CD14-positive monocyte (primary cell): ENCODE data around the gene AAR2. TPM values are rescaled to one million over a fixed set of nuclear protein-coding genes. Genes with fewer than 3 reads are reported as not detected.

Source experiments
- DNase-seq, 3 donors: peaks; one replicate each; pipeline ENCODE4 v3.0.0-alpha.2; 2011 to 2022
- H2AFZ ChIP-seq: 2 replicates; pipeline ENCODE4 v1.6.0; 2012; ENCODE audit warnings: mild to moderate bottlenecking, low read depth, low read length, inconsistent platforms; ENCODE audit not compliant: insufficient read depth, poor library complexity, severe bottlenecking
- H3K27ac ChIP-seq, 2 donors: 1 replicate in 1 of 2; 2 replicates in 1 of 2; pipeline ENCODE4 v1.5.1; 2012 to 2013; ENCODE audit warnings: low read length in 2 of 2, control low read depth in 1 of 2, inconsistent platforms in 1 of 2, low read depth in 1 of 2, mild to moderate bottlenecking in 1 of 2
- H3K27me3 ChIP-seq, 2 donors: one replicate each; pipeline versions ENCODE4 v1.6.0 to v1.6.1; 2011 to 2013; ENCODE audit warnings: low read length in 2 of 2; ENCODE audit not compliant: control insufficient read depth in 2 of 2, insufficient read depth in 2 of 2
- H3K36me3 ChIP-seq, 2 donors: replicated peaks in 1 of 2; 1 replicate in 1 of 2; 2 replicates in 1 of 2; pipeline versions ENCODE4 v1.5.1 to v1.6.1; 2012 to 2013; ENCODE audit warnings: low read length in 2 of 2, control low read depth in 1 of 2, inconsistent platforms in 1 of 2, mild to moderate bottlenecking in 1 of 2; ENCODE audit not compliant: insufficient read depth in 2 of 2, control insufficient read depth in 1 of 2
- H3K4me1 ChIP-seq, 2 donors: 1 replicate in 1 of 2; 2 replicates in 1 of 2; pipeline versions ENCODE4 v1.5.1 to v1.6.1; 2012 to 2013; ENCODE audit warnings: low read length in 2 of 2, control low read depth in 1 of 2, inconsistent platforms in 1 of 2, mild to moderate bottlenecking in 1 of 2, moderate library complexity in 1 of 2; ENCODE audit not compliant: insufficient read depth in 2 of 2, control insufficient read depth in 1 of 2
- H3K4me2 ChIP-seq: replicated peaks from 2 replicates; pipeline ENCODE3; 2012; ENCODE audit warnings: low read length, moderate library complexity, mild to moderate bottlenecking; ENCODE audit not compliant: poor library complexity, severe bottlenecking; ENCODE audit errors: extremely low read depth
- H3K4me3 ChIP-seq, 3 experiments: fragments of 200-600 bp in 1 of 3; sonication (generic) in 1 of 3; replicated peaks in 1 of 3; 1 replicate in 2 of 3; 2 replicates in 1 of 3; pipeline ENCODE4 v1.5.1; 2011 to 2013; ENCODE audit warnings: low read length in 3 of 3, mild to moderate bottlenecking in 3 of 3, control low read depth in 2 of 3, low read depth in 2 of 3, inconsistent platforms in 1 of 3, moderate library complexity in 1 of 3
- H3K79me2 ChIP-seq: 2 replicates; pipeline ENCODE4 v1.6.0; 2012; ENCODE audit warnings: mild to moderate bottlenecking, control low read depth, inconsistent platforms, low read length, moderate library complexity; ENCODE audit not compliant: insufficient read depth
- H3K9ac ChIP-seq: 2 replicates; pipeline ENCODE4 v1.6.0; 2017; ENCODE audit warnings: low read length, mild to moderate bottlenecking; ENCODE audit not compliant: insufficient read depth, poor library complexity, severe bottlenecking
- H3K9me3 ChIP-seq, 2 donors: replicated peaks in 1 of 2; 1 replicate in 1 of 2; 2 replicates in 1 of 2; pipeline versions ENCODE4 v1.5.1 to v1.6.1; 2012 to 2013; ENCODE audit warnings: low read length in 2 of 2, control low read depth in 1 of 2; ENCODE audit not compliant: control insufficient read depth in 1 of 2, insufficient read depth in 1 of 2
- H4K20me1 ChIP-seq: 2 replicates; pipeline ENCODE4 v1.6.0; 2012; ENCODE audit warnings: mild to moderate bottlenecking, low read length, control low read depth, moderate library complexity; ENCODE audit not compliant: insufficient read depth
- H3K27ac Mint-ChIP-seq, 7 donors: one replicate each; pipeline ENCODE4 v1.8.0; 2020; ENCODE audit warnings: mild to moderate bottlenecking in 7 of 7, mixed read lengths in 7 of 7, moderate library complexity in 6 of 7, inconsistent platforms in 2 of 7
- H3K27me3 Mint-ChIP-seq, 3 donors: one replicate each; pipeline ENCODE4 v1.8.0; 2021 to 2022; ENCODE audit warnings: low read depth in 3 of 3, mild to moderate bottlenecking in 3 of 3, mixed read lengths in 3 of 3, moderate library complexity in 3 of 3, inconsistent platforms in 1 of 3
- H3K36me3 Mint-ChIP-seq, 2 donors: one replicate each; pipeline ENCODE4 v1.8.0; 2020; ENCODE audit warnings: mixed read lengths in 2 of 2, inconsistent platforms in 1 of 2, mild to moderate bottlenecking in 1 of 2
- H3K4me1 Mint-ChIP-seq: one replicate; pipeline ENCODE4 v1.8.0; 2020; ENCODE audit warnings: mild to moderate bottlenecking, mixed read lengths
- H3K4me3 Mint-ChIP-seq, 2 donors: one replicate each; pipeline ENCODE4 v1.8.0; 2020; ENCODE audit warnings: mild to moderate bottlenecking in 2 of 2, mixed read lengths in 2 of 2, moderate library complexity in 1 of 2
- H3K9me3 Mint-ChIP-seq, 7 donors: one replicate each; pipeline ENCODE4 v1.8.0; 2020 to 2022; ENCODE audit warnings: mixed read lengths in 7 of 7, mild to moderate bottlenecking in 6 of 7, moderate library complexity in 6 of 7, inconsistent platforms in 2 of 7
- WGBS: methylation state at CpG from one replicate; pipeline ENCODE4 v1.1.5; 2013; ENCODE audit warnings: missing lambda C conversion rate; ENCODE audit not compliant: insufficient coverage; 5-methylcytosine and 5-hydroxymethylcytosine counted together
- intact Hi-C, 2 donors: fragments of 100-400 bp; cut with micrococcal nuclease; formaldehyde crosslinking; loops; one replicate each; pipeline versions ENCODE4 v1.15.0 to v1.15.1; 2023
- polyA plus RNA-seq, 3 donors: library from polyadenylated mRNA; depleted of rRNA in 1 of 3; unstranded in 2 of 3; stranded (reverse) in 1 of 3; fragments of 300-500 nt in 2 of 3; fragments of >200 nt in 1 of 3; fragmentation: Illumina TruSeq in 2 of 3; gene quantifications; 1 replicate in 2 of 3; 2 replicates in 1 of 3; pipeline ENCODE4 v1.2.3, GENCODE V29; 2012 to 2021
- TF ChIP-seq, protein P1 (sequence below): fragments of 200-600 bp; IDR thresholded peaks from one replicate; pipeline ENCODE4 v1.8.0; 2022; ENCODE audit warnings: antibody characterized with exemption, mild to moderate bottlenecking

The AAR2 gene
- polyA plus RNA-seq, 3 donors = 9.1 to 48.8 (median 45.2) TPM

DNA sequence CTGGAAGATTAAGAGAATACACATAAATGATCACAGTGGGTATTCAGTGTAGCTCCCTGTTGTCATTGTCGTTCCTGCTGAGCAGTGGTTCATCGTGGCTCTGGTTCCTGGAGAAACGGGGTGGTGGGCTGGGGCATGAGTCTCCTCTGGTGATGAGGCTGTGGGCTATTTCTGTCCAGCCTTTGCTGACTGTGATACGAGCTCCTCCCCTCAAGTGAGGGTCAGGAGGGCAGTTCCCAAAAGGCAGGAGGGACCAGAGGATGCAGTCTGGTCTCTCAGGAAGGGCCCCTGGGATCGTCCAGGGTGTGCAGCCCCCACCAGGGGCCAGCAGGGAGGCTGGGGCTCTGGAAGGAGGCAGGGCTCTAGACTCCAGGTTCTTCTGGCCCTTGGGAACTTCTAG lies 38.7 kb downstream of the AAR2 start:
- H3K27me3 Mint-ChIP-seq = peaks cover 2 to 16% (median 15%) of the 10 kb centered on the region in 3 donors

DNA sequence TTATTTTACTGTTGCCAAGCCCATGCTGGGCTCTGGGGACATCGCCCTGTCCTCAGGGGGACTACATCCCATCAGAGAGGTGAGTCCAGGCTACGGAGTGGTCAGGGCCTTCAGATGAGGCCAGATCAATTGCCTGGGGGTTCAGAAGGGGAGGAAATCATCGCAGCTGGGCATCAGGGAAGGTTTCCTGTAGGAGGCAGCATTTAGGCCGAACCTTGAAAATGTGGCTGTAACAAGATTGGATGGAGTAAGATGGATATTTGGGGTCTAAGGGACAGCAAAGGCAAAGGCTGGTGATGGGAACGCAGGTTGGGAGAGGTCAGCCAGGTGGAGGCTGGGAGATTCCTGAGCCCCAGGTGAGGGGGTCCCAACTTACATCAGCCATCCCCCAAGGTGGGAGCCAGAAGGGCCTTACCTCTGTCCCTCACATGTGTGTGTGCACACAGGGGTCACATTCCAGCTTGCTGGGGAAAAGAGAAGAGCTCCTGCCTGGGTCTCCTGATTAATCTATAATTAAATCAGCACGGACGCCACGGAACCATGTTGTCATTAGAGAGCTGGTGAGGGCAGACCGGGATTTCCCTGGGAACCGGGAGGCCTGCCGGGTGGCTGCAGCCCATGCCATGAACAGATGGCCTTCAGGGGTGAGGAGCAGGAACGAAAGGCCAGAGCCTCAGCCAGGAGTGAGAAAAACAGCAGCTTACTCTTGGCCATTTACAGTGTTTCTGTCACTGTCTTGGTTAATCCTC lies 39.3 kb downstream of the AAR2 start:
- peaks cover 8 to 19% (median 15%) of the 10 kb centered on the region in 3 donors for H3K27me3 Mint-ChIP-seq
- no peak overlapping the region for H3K9ac ChIP-seq
- no peaks in the 10 kb centered on the region for H3K4me1 Mint-ChIP-seq

More for the DNA sequence above, 38.7 kb downstream of the AAR2 start:
- Histone ChIP-seq H2AFZ (no peak overlapping the region), H3K36me3 (no peaks in the 10 kb centered on the region), H4K20me1 (no peaks in the 10 kb centered on the region), H3K9ac (no peak overlapping the region), H3K79me2 (no peaks in the 10 kb centered on the region), H3K4me3 (no peak overlapping the region), H3K4me2 (no peak overlapping the region), H3K27ac (no peak overlapping the region), H3K9me3 (no peaks in the 10 kb centered on the region), H3K27me3 (no peaks in the 10 kb centered on the region), H3K4me1 (no peaks in the 10 kb centered on the region)
- Mint-ChIP-seq H3K4me1 (no peaks in the 10 kb centered on the region), H3K4me3 (no peak overlapping the region), H3K9me3 (peaks cover 0 to 3% (median 0%) of the 10 kb centered on the region in 7 donors), H3K36me3 (no peaks in the 10 kb centered on the region), H3K27ac (no peak overlapping the region)
- intact Hi-C loops = no loop called here
- TF ChIP-seq, protein P1, sequence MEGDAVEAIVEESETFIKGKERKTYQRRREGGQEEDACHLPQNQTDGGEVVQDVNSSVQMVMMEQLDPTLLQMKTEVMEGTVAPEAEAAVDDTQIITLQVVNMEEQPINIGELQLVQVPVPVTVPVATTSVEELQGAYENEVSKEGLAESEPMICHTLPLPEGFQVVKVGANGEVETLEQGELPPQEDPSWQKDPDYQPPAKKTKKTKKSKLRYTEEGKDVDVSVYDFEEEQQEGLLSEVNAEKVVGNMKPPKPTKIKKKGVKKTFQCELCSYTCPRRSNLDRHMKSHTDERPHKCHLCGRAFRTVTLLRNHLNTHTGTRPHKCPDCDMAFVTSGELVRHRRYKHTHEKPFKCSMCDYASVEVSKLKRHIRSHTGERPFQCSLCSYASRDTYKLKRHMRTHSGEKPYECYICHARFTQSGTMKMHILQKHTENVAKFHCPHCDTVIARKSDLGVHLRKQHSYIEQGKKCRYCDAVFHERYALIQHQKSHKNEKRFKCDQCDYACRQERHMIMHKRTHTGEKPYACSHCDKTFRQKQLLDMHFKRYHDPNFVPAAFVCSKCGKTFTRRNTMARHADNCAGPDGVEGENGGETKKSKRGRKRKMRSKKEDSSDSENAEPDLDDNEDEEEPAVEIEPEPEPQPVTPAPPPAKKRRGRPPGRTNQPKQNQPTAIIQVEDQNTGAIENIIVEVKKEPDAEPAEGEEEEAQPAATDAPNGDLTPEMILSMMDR = no peak
- no peak for DNase-seq
- 92% methylated on average over 4 of the region's 5 CpGs for WGBS

More for the DNA sequence above, 39.3 kb downstream of the AAR2 start:
- Histone ChIP-seq H3K27ac (no peak overlapping the region), H3K36me3 (no peaks in the 10 kb centered on the region), H4K20me1 (no peaks in the 10 kb centered on the region), H3K79me2 (no peaks in the 10 kb centered on the region), H3K9me3 (no peaks in the 10 kb centered on the region), H3K4me1 (no peaks in the 10 kb centered on the region), H3K27me3 (no peaks in the 10 kb centered on the region), H2AFZ (no peak overlapping the region), H3K4me2 (no peak overlapping the region), H3K4me3 (no peak overlapping the region)
- TF ChIP-seq, protein P1 = no peak
- no peak overlapping the region for H3K4me3 Mint-ChIP-seq
- H3K9me3 Mint-ChIP-seq = peaks cover 0 to 3% (median 0%) of the 10 kb centered on the region in 7 donors
- intact Hi-C loops = no loop called here
- no peaks in the 10 kb centered on the region for H3K36me3 Mint-ChIP-seq
- DNase-seq = no peak
- WGBS = 94% methylated on average over 8 of the region's 12 CpGs
- no peak overlapping the region for H3K27ac Mint-ChIP-seq
